Left colon (tissue), 2 donors: Measurements from ENCODE around the gene TMX2. TPM values are rescaled to one million over a fixed set of nuclear protein-coding genes. Genes with fewer than 3 reads are reported as not detected.

Experiments
- ATAC-seq: fragments of 200-7000 bp; cut with Tn5 transposase; one replicate; pipeline ENCODE4 v1.9.1; 2020; ENCODE audit warnings: mild to moderate bottlenecking, moderate library complexity
- DNase-seq, 2 donors: peaks; one replicate each; pipeline ENCODE4 v3.0.0-alpha.2; 2020
- intact Hi-C, 2 donors: fragments of 100-400 bp; cut with DNase I in 1 of 2; cut with micrococcal nuclease in 1 of 2; formaldehyde crosslinking; loops; one replicate each; pipeline versions ENCODE4 v1.11.2 to v1.14.0; 2022; cut with DNase I, micrococcal nuclease
- total RNA-seq, 2 donors: library from RNA; stranded (reverse); fragmentation: NEBNext Ultra II Directional; extraction: Animal tissue kit (Norgen Biotek cat#: 25700); gene quantifications; one replicate each; pipeline ENCODE4 v1.2.1, GENCODE V29; 2021
- donor health status: DM: no; HTN: no; CAD: no.
- donor health status: DM: yes; HTN: yes; CAD: no.

Gene TMX2
- total RNA-seq, 2 donors from 2014 or later: 93.4 to 132 TPM

DNA sequence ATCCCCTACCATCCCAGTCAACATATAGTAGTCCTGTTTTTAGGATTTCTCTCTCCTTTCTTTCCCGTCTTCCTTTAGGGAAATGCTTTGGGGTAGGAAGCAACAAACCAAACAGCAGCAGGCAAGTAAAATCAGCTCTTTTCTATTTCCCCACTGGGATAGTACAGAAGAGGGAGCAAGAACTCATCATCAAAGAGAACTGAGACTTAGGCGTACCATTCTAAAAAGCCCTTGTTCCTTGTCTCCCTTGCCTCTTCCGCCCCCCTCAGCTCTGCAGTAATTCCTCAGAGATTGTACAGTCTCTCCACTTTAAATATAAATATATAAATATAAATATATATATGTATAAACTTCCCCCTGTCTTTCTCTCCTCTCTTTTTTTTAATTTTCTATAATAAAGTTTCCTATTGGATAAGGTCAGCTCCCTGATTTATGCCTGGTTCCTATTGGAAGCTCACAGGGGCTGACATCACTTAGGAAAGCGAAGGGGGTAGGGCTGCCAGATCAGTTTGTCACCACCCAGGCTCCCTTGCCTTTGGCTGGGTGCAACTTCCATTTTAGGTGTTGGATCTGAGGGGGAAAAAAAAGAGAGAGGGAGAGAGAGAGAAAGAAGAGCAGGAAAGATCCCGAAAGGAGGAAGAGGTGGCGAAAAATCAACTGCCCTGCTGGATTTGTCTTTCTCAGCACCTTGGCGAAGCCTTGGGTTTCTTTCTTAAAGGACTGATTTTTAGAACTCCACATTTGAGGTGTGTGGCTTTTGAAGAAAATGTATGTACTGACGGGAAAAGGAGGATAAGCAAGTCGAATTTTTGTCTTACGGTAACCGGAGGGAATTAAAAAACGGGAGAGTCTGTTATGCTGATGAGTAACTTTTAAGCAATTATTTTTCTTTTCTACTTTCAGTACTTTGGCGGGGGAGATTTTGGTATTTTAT lies 49.2 kb downstream of the TMX2 start, which contains the start of gene CTNND1:
Gene CTNND1 (plus strand): TSS at position 502 of the 934 bp plus-strand sequence. CDS start 29,677 bp downstream, outside the sequence.
- ATAC-seq (peak; percentile 90), DNase-seq (peak; percentile 82 to 94)
- intact Hi-C loops: loop anchor here in 1 of 2 donors (5.0 kb wide), 1 partner anchor 41 kb away; no protein-coding TSS in a partner anchor

DNA sequence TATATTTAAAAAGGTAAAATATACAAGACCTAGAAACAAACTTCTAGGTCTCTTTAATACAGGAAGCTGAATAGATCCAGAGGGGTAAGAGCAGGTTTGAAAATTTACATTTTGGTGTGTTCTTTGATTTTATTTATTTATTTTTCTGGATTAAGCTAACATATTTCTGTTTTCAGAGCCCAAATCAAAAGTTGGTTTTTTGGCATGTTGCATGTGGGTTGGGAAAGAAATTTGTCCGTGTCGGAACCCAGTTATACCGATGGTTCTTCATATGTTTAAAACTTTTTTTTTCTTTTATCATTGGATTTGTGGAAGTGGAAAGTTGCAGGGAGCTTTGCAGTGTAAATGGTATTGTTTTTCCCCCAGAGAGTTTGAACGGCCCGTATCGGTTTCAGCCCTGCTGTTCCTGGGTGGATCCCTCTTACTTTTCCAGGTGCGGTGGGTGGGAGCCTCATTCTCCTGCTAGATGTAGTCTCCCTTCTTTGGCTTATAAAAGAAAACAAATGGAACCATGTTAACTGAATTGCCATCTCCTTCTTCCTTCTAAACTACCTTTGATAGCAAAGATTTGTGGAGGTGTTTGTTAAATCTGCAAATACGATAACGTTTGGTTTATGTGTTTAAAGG lies 50.0 kb downstream of the TMX2 start:
- intact Hi-C loops: loop anchor here in 1 of 2 donors (5.0 kb wide), 1 partner anchor 40 kb away; no protein-coding TSS in a partner anchor
- DNase-seq: peak; percentile 41 to 59
- peak; percentile 67 for ATAC-seq

DNA sequence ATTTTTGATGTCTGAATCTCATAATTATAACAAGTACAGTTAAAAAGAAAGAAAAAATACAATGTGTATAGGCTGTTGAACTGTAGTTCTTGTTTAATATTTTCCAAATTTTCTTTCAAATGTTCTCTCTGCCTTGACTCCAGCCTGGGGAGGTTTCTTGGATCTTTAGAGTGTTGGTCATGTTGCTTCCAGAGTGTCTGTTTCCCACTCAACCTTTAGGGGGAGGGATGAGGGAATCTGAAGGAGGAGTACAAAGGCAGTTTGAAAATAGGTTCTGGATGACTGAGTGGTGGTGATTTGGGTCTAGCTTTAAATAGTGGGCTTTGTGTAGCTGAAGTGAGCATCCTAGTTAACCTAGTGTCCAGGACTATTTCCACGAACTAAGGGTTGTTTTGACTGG lies 51.2 kb downstream of the TMX2 start:
- ATAC-seq (peak; percentile 50), DNase-seq (no peak)
- intact Hi-C loops: loop anchor here in 1 of 2 donors (5.0 kb wide), 1 partner anchor 39 kb away; no protein-coding TSS in a partner anchor

DNA sequence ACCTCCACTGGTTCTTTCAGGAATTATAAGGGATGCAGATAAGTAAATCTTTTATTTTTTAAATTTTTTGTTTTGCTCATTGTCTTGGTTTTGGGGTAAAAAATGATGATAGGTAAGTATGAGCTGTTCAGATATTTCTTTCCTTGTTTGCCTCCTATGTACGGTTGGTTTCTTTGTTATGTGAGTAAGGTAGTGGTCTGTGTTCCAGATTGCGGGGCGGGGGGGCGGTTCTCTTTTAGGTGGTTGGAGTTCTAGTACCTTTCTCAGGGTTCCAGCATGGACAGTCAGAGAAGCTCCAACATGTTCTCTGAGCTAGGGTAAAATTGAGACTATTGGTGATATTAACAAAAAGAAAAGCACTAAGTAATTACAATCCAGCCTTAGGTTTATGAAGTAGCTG lies 51.6 kb downstream of the TMX2 start:
- intact Hi-C loops: loop anchor here in 1 of 2 donors (5.0 kb wide), 1 partner anchor 38 kb away; no protein-coding TSS in a partner anchor
- no peak for DNase-seq
- ATAC-seq: no peak

DNA sequence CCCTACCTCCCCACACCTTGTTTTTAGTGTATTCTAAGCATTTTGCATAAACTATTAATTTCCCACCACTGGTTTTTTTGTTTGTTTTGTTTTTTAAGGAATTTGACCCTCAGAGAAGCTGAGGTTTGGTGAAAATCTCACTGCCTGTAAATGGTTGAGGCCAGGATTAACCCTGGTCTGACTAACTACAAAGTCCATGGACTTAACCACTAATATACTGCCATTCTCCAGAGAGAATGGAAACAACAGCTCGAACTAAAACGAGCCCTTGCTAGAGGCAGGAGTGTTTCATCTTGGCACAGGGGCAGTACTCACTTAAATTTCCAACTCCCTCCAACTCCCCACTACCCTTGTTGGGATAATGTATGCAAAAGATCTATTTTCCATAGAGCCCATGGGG lies 52.2 kb downstream of the TMX2 start:
- DNase-seq (no peak), ATAC-seq (peak; percentile 13)
- intact Hi-C loops: loop anchor here in 1 of 2 donors (5.0 kb wide), 1 partner anchor 38 kb away; no protein-coding TSS in a partner anchor

DNA sequence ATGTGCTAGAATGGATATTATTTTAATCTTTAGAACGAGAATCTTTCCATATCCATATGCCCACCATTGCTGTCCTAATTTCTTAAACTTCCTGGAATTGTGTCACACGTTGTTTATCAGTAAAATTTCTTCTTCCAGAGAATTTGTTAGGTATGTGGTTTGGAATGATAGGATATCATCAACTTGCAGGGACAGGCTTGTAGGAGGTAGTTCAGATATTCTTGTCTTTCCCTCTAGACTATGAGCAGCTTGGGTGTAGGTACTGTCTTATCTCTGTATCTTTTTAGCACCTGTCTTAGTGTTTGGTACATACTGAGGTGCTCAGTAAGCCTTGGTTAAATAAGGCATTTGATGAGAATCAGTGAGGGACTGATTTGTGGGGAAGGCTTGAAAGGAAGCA lies 52.6 kb downstream of the TMX2 start:
- ATAC-seq: no peak
- no peak for DNase-seq
- intact Hi-C loops: loop anchor here in 1 of 2 donors (5.0 kb wide), 1 partner anchor 37 kb away; no protein-coding TSS in a partner anchor

DNA sequence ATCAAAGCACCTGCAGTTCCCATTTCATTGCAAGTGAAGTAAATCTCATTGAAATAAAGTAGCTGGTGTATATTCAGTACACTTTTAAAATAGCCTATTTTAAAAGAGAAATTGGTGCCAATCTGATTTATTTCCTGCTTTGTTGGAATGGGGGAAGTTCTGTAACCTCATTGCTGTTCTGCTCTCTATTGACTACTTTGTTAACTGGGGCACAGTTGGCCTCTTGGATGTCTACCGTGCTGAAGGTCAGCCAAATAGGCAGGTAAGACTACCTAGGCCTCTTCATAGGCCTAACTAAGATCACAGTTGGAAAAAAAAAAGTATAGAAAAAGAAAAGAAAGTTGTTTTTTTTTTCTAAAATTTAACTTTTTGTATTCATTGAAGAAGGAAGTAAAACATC lies 58.4 kb downstream of the TMX2 start:
- intact Hi-C loops: no loop called here
- DNase-seq (no peak), ATAC-seq (peak; percentile 19)

DNA sequence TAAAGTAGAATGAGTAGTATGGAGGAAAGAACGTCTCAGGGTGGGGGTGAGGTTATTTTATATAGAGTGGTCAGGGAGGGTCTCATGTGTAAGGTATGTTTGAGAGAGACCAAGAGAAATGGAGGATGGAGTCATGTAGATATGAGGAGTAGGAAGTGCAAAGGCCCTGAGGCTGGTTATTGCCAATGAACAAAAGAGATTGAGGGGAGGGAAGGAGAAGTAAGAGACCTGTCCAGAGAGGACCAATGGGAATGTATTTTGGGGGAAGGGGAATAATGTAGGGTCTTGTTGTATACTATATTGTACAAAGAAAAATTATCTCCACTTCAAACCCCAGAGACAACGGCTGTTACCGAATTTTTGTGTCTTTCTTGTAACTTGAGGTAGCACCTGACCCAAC lies 59.0 kb downstream of the TMX2 start:
- no peak for DNase-seq
- intact Hi-C loops: no loop called here
- no peak for ATAC-seq

DNA sequence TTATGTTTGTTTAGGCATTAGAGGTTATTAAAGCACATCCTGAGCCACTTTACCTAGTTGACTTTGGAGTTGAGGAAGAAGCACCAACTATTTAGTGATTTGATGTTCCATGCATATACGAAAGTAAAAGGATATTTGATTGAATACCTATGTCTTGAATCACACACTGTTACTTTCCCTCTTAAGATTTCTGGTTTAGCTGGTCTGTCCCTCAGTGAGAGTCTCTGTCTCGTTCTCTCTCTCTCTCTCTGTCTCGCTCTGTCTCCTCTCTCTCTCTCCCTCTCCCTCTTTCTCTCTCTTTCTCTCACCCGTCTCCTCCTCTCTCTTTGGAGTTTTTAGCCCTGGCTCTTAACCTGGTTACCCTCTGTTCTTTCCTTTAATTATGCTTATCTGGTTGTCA lies 60.2 kb downstream of the TMX2 start:
- intact Hi-C loops: no loop called here
- ATAC-seq (peak; percentile 14), DNase-seq (no peak)

DNA sequence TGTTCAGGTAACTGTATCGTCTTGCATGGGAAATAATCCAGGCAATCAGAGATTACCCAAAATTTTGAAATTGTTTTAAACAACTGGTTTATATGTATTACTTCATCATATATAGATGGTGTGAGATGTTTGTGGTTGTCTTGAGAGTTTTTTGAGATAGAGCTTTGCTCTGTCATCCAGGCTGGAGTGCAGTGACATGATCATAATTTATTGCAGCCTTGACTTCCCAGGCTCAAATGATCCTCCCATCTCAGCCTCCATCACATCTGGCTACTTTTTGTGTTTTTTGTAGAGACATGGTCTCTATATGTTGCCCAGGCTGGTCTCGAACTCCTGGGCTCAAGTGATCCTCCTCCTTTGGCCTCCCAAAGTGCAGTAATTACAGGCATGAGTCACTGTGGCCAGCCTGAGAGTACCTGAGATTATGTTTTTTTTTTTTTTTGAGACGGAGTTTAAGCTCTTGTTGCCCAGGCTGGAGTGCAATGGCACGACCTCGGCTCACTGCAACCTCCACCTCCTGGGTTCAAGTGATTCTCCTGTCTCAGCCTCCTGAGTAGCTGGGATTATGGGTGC lies 60.7 kb downstream of the TMX2 start:
- no peak for ATAC-seq
- intact Hi-C loops: no loop called here
- no peak for DNase-seq

DNA sequence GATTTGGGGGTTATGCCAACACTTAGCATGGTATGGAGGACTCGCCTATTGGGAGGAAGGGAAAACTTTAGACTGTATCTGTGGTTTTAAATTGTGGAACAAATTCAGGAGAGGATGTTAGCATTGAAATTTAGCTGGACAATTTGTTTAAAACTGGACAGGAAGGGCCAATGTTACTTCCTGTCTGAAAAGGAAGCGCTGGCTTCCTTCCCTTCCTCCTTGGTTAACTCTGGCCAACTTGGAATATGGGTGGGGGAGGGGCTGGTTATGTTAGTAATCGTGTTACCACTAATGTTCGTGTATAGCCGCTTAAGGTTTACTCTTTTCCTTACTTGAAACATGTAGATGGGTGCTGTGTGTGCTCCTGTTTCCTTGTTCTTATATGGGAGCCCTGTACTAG lies 63.1 kb downstream of the TMX2 start:
- ATAC-seq: no peak
- intact Hi-C loops: no loop called here
- DNase-seq: no peak

DNA sequence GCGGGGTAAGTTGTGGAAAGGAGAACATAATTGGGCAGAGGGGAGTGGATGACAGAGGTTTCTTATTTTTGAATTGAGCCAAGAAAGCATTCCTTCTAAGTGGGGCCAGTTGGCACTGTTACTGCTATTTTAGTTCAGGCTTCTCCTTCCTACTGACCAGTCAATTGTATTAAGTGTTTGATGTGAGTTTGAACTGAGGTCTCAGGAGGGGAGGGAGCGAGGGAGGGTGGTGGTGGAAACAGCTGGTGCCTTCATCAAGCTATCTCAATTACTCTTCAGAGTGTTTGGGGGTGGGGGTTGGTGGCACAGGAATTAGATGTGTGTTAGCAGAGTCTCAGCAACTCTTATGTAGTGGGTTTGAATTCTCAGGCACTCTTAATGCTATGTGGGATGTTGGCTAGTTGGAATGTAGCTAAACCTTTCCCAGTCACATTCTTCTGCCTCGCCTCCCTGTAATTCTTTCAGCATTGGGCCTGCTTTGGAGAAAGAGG lies 63.7 kb downstream of the TMX2 start:
- ATAC-seq: no peak
- DNase-seq: no peak
- intact Hi-C loops: no loop called here

DNA sequence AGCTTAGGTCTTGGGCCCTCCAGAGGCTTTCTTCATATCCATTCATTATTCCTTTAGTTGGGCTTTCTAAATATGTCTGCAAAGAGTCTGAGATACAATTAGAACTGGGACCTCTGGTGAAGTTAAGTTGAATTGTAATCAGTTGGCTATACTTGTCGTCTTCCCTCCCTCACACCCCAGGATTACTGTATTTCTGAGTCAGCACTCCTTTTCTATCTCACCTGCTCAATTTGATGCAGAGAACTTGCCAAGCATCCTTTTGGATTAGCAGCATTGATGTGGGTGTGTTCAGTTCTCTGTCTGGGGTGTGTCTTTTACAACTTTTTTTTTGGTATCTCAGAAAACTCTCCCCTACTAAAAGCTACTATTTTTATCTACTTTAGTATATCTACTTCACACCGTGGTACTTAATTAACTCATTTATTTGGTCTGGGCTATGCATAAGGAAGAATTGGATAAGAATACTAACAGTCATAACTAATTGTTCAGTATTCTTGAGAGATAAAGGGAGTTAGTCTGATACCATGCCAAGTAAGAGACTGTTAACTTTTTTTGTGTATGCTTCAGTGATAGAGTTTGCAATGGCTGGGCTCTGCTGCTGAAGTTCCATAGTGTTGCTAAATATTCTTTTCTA lies 64.3 kb downstream of the TMX2 start:
- ATAC-seq: no peak
- DNase-seq: no peak
- intact Hi-C loops: no loop called here

DNA sequence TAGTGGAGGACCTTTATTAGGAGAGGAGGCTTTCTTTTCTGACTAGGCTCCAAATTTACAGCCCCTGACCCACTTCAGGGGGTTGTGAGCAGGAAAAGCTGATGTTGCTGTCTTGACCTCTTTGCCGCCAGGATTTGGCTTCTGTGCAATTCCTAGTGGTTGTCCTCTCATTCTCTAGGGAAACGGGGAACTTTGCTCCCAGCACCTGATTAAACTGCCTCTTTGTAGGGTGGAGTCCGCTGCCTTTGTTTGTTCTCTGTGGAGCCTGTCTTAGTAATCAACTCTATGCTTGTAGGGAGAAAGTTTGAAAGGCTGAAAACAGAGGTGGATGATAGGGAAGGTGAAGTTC lies 65.5 kb downstream of the TMX2 start:
- intact Hi-C loops: no loop called here
- peak; percentile 75 for ATAC-seq
- DNase-seq: peak; percentile 69 to 83

DNA sequence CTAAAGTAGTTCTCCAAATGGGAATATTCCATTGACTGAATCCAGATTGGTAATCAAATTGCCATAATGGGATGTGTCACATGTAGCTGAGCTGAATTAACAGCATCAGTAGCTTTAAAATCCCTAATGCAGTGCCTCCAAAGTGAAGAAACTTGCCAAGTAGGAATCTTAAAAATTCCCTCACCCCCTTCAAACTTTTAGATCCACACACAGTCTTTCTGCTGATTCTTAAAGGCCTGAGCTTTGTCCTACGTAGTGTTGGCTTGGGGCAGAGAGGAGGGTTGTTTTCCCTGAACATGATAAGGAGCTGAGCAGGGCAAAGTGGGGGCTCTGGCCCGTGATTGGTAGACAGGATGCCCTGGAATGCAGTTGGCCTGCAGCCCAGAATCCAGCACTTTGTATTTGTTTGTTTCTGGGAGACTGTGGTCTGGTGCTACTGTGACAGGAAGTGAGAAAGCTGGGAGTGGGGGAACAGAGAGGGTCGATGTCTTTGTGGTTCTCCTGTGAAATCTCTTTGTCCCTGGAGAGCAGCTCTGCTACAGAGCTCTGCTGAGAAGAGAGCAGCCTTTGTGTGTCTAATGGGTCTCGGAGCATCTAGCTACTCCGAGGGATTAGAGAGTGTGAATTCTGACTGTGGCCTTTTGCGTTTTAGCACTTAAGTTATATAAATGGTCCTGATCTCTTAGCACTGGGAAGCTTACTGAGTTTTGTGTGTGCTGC lies 66.1 kb downstream of the TMX2 start:
- intact Hi-C loops: no loop called here
- ATAC-seq: peak; percentile 64
- DNase-seq: peak; percentile 89 to 94

DNA sequence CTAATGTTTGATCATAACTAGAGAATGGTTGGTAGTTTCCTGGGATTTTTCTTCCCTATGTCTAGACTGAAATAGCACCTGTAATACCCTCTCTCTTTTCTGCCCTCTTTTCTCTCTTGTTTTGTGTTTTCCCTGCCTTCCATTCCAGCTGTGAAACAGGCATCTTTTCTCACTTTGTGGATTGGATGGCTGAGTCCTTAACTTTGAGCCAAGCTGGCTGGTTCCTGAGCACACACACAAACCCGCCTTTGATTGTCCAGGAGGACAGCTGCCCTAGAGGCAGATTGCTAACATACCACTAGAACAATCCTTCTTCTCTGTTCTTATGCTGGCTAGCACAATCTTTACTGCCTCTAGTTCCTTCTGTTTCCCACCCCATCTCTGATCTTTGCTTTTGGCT lies 66.9 kb downstream of the TMX2 start:
- DNase-seq: peak in 1 of 2 donors; percentile 31
- intact Hi-C loops: no loop called here
- peak; percentile 25 for ATAC-seq

DNA sequence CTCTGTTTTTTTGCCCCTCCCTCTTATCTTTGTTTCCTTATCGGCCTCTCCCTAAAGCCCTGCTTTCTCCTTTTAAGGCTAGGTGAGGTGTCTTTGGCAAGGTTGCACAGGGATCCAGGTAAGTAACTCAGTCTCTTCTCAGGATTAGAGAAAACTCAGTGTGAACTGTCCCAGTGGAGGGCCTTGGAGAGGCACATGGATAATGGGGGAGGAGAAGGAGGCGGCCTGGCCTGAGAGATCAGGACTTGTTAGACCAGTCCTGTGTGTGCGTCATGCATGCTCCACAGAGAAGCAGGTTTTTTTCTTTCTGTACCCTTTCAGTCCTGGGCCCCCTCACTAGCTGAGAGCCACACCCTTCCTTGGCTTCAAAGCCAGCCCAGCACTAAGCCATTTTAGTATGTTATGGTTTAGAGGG lies 69.1 kb downstream of the TMX2 start:
- peak; percentile 49 for ATAC-seq
- peak; percentile 69 to 87 for DNase-seq
- intact Hi-C loops: no loop called here

DNA sequence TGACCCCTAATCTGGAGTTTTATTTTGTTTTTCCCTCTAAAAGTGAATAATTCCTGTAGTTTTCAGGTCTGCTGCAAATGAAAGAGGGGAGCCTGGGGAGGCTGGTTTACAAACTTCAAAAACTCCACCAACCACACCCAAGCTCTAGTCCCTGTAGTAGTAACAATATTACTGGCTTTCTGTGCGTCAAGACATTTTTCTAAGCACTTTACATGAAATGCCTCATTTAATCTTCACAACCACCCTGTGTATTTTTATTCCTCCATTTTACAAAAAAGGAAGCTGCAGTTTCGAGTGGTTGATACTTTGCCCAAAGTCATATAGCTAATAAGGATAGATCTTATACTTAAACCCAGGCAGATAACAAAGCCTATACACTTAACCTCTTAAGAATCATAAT lies 72.7 kb downstream of the TMX2 start:
- intact Hi-C loops: no loop called here
- no peak for DNase-seq

More for the DNA sequence above, 72.7 kb downstream of the TMX2 start:
- ATAC-seq: no peak
